Progenitor cell of endocrine pancreas (in vitro differentiated cells): ENCODE measurements around the gene B4GALT6. TPM values are rescaled to one million over a fixed set of nuclear protein-coding genes. Genes with fewer than 3 reads are reported as not detected.

Source experiments
- DNase-seq: peaks from one replicate; pipeline ENCODE4 v3.0.0; 2021; ENCODE audit warnings: low spot score; ENCODE audit not compliant: unreplicated experiment
- H3K27ac Mint-ChIP-seq: 2 replicates; pipeline ENCODE4 v1.8.0; 2021; ENCODE audit warnings: mild to moderate bottlenecking, moderate library complexity, mixed read lengths
- H3K27me3 Mint-ChIP-seq: 2 replicates; pipeline ENCODE4 v1.8.0; 2021; ENCODE audit warnings: mixed read lengths
- H3K36me3 Mint-ChIP-seq: 2 replicates; pipeline ENCODE4 v1.8.0; 2022; ENCODE audit warnings: mixed read lengths; ENCODE audit not compliant: insufficient read depth
- H3K4me1 Mint-ChIP-seq: 2 replicates; pipeline ENCODE4 v1.8.0; 2021; ENCODE audit warnings: low read depth, mixed read lengths
- H3K4me3 Mint-ChIP-seq: 2 replicates; pipeline ENCODE4 v1.8.0; 2021; ENCODE audit warnings: low read depth, mild to moderate bottlenecking, moderate library complexity, mixed read lengths
- H3K9me3 Mint-ChIP-seq: 2 replicates; pipeline ENCODE4 v1.8.0; 2021; ENCODE audit warnings: low read depth, mixed read lengths
- CTCF ChIP-seq: fragments of 200-600 bp; sonication (generic); IDR thresholded peaks from one replicate; pipeline ENCODE4 v1.5.0; 2021; ENCODE audit warnings: antibody characterized with exemption, mild to moderate bottlenecking; ENCODE audit not compliant: unreplicated experiment
- total RNA-seq: library from RNA; stranded (reverse); gene quantifications from 2 replicates; pipeline ENCODE4 v1.2.1, GENCODE V29; 2021

B4GALT6 gene
- total RNA-seq, 1 donor from 2014 or later = 32.2 TPM

DNA sequence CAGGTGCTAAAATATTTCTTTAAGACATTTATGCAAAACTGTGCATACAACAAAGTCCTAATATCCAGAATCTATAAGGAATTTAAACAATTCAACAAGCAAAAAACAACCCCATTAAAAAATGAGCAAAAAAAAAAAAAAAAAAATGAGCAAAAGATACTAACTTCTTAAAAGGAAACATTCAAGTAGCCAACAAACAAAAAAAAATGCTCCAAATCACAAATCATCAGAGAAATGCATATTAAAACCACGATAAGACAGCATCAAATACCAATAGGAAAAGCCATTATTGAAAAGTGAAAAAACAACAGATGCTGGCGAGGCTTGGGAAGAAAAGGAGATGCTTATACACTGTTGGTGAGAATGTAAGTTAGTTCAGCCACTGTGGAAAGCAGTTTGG, 34.9 kb downstream of the B4GALT6 start:
- no peak for TF ChIP-seq CTCF
- Mint-ChIP-seq H3K36me3 (peaks cover 14% of the 10 kb centered on the region), H3K9me3 (no peaks in the 10 kb centered on the region), H3K27ac (no peak overlapping the region), H3K27me3 (no peaks in the 10 kb centered on the region), H3K4me1 (peaks cover 31% of the 10 kb centered on the region), H3K4me3 (no peak overlapping the region)
- DNase-seq = no peak

DNA sequence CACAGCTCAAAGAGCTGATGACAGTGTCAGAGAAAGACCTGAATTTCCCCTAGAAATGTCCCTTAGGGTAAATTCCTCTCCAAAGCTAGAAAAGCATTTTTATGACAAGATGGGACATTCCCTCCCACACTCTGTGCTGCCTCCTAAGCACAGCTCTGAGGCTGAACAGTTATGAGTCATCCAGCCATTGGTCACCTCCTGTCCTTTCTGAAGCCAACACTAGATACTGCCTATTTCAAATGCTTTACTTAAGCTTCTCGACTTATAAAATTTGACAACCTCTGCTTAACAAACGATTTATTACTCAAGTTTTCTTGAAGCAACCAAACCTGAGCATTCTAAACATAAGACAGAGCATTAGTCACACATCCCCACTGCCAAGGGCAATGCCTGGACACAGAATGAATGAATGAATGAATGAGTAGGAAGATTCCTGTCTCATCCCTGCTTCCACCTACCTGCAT, 35.4 kb downstream of the B4GALT6 start:
- no peak overlapping the region for H3K4me3 Mint-ChIP-seq
- no peak overlapping the region for H3K27ac Mint-ChIP-seq
- no peak for DNase-seq
- H3K36me3 Mint-ChIP-seq = peaks cover 14% of the 10 kb centered on the region
- H3K9me3 Mint-ChIP-seq = no peaks in the 10 kb centered on the region
- H3K27me3 Mint-ChIP-seq = no peaks in the 10 kb centered on the region
- H3K4me1 Mint-ChIP-seq = peaks cover 35% of the 10 kb centered on the region
- no peak for TF ChIP-seq CTCF

DNA sequence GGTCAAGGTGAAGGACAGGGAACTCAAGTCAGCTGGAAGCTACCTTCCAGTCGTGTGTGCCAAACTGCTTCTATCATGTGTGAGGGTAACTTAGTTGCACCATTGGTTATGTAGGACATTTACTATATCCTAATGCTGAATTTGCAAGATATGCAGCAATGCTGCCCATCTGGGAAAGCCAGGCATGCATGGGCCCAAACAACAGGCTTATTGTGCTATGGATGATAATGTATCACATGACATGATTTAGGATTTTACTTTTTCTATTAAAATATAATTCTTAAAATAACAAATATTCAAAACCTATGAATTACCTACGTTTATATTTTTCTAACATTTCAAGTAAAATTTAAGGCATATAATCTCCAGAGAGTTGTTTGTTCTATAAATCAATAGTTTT, 35.9 kb downstream of the B4GALT6 start:
- no peak for DNase-seq
- Mint-ChIP-seq H3K4me1 (peaks cover 32% of the 10 kb centered on the region), H3K9me3 (no peaks in the 10 kb centered on the region), H3K27ac (no peak overlapping the region), H3K36me3 (peaks cover 12% of the 10 kb centered on the region), H3K4me3 (no peak overlapping the region), H3K27me3 (no peaks in the 10 kb centered on the region)
- no peak for TF ChIP-seq CTCF

DNA sequence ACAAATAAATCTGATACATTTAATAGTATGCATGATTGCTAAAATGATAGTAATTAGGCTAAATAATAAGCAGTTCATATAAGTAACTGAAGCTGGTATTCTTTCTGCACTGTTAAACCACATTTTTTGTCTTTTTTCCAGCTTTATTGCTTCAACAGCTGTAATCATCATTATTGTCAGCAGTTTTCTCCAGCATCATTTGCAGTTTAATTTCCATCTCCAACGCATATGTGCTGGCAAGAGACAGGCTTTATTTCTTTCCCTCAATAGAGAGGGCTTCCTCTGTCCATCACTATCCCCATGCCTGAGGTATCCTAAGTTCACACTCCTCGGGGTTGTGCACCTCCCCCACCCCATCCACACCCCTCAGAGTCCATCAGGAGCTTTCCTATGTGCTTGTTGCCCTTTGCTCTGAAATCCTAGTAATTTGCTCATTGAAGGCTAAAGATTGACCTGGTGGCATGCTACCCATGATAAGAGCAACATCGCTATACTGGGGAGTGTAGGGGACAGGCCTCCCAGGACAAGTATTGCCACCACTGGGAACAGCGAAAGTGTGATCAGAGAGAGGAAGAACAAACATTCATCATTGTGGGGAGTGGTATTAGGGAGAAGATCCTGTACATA, 37.1 kb downstream of the B4GALT6 start:
- Mint-ChIP-seq H3K9me3 (no peaks in the 10 kb centered on the region), H3K4me1 (peaks cover 30% of the 10 kb centered on the region)

More for the DNA sequence above, 37.1 kb downstream of the B4GALT6 start:
- H3K27ac Mint-ChIP-seq = peak overlapping the region; percentile 9
- no peak for TF ChIP-seq CTCF
- DNase-seq = no peak
- no peak overlapping the region for H3K4me3 Mint-ChIP-seq
- H3K27me3 Mint-ChIP-seq = no peaks in the 10 kb centered on the region
- H3K36me3 Mint-ChIP-seq = peaks cover 5% of the 10 kb centered on the region
